ENCODE measurements around the gene USP44. TPM values are rescaled to one million over a fixed set of nuclear protein-coding genes. Genes with fewer than 3 reads are reported as not detected.

The USP44 gene
- total and polyA plus RNA-seq, 2 of the 8 experiments (the other 6 are each of a cell fraction or from before 2014, with no cell fraction given): 129 to 197 TPM

- Histone ChIP-seq H4K8ac (ENCODE audit: extremely low read depth, insufficient read depth, low read length) (no peak overlapping the region), H2BK20ac (ENCODE audit: low read length) (no peak overlapping the region), H4K91ac (replicated peaks; ENCODE audit: insufficient read length, low read length) (no peak overlapping the region), H3K79me1 (ENCODE audit: low read depth, low read length) (no peaks in the 10 kb centered on the region), H2BK15ac (ENCODE audit: low read length) (no peak overlapping the region), H3K27me3 (replicated peaks in 1 of 4; ENCODE audit: control insufficient read depth in 3 of 4, extremely low read depth in 1 of 4, insufficient read depth in 3 of 4, low read length in 3 of 4) (no peaks in the 10 kb centered on the region), H3K23ac (ENCODE audit: insufficient read length) (no peak overlapping the region), H3K18ac (ENCODE audit: extremely low read depth, low read length) (no peak overlapping the region), H3K36me3 (ENCODE audit: control insufficient read depth in 2 of 4, insufficient read depth in 4 of 4, low read length in 3 of 4) (no peaks in the 10 kb centered on the region), H3K4me3 (ENCODE audit: extremely low read depth in 1 of 4, insufficient read depth in 2 of 4, low read depth in 3 of 4, low read length in 4 of 4) (no peak overlapping the region), H4K20me1 (replicated peaks in 1 of 2; ENCODE audit: control insufficient read depth in 1 of 2, insufficient read depth in 2 of 2, low read length in 2 of 2) (no peaks in the 10 kb centered on the region), H3K4me1 (replicated peaks in 1 of 4; ENCODE audit: control insufficient read depth in 3 of 4, insufficient read depth in 4 of 4, low read length in 3 of 4) (peaks cover 0 to under 1% (median 0%) of the 10 kb centered on the region in 4 experiments; a peak in 1 of 7 replicates), H2BK120ac (replicated peaks; ENCODE audit: low read depth, low read length) (no peak overlapping the region), H2AK5ac (ENCODE audit: low read depth, low read length) (no peak overlapping the region), H3K14ac (ENCODE audit: insufficient read length) (no peak overlapping the region), H3K23me2 (ENCODE audit: low read depth, low read length) (no peaks in the 10 kb centered on the region), H3K79me2 (ENCODE audit: control insufficient read depth in 1 of 2, insufficient read depth in 2 of 2, low read length in 2 of 2) (no peaks in the 10 kb centered on the region), H2BK5ac (ENCODE audit: low read depth, low read length) (no peak overlapping the region), H3K9me3 (ENCODE audit: insufficient read depth in 2 of 2, low read depth in 1 of 2, low read length in 1 of 2) (no peaks in the 10 kb centered on the region), H3K4ac (replicated peaks; ENCODE audit: insufficient read length, low read depth, low read length) (no peak overlapping the region), H2AFZ (ENCODE audit: low read length) (no peak overlapping the region), H3K27ac (ENCODE audit: low read depth, low read length) (no peak overlapping the region), H3K4me2 (ENCODE audit: insufficient read depth in 1 of 2, low read depth in 2 of 2, low read length in 2 of 2) (no peak overlapping the region), H3K56ac (replicated peaks; ENCODE audit: insufficient read length, low read depth, low read length) (no peak overlapping the region), H3K9ac (replicated peaks in 1 of 4; ENCODE audit: extremely low read depth in 1 of 4, low read depth in 3 of 4, low read length in 3 of 4) (no peak overlapping the region), H2BK12ac (ENCODE audit: low read depth, low read length) (no peak overlapping the region), H4K5ac (ENCODE audit: insufficient read length, low read depth, low read length) (no peak overlapping the region)
- WGBS, 2 experiments (ENCODE audit: extremely low coverage in 1 of 2, insufficient coverage in 1 of 2, insufficient read length in 1 of 2, insufficient replicate concordance in 2 of 2, low coverage in 1 of 2, low lambda C conversion rate in 2 of 2, missing lambda C conversion rate in 1 of 2): 96% methylated on average over 5 of the region's 5 CpGs; no CpG with 5 or more reads in 1 of the 2 experiments
- ChIA-PET CTCF (ENCODE audit: partially characterized antibody) (interaction anchor here (0.6 to 2.1 kb wide), 8 partner anchors 8 to 217 kb away, joined by 3 to 7 read pairs (median 4); no protein-coding TSS in a partner anchor), POLR2A (ENCODE audit: partially characterized antibody) (interaction anchor here (1.7 kb wide), 1 partner anchor 23 kb away, joined by 4 read pairs; no protein-coding TSS in a partner anchor)
- no peak for DNase-seq (ENCODE audit: low read depth in 1 of 2, low spot score in 2 of 2)
- FAIRE-seq: no peak
- TF ChIP-seq, protein P1, sequence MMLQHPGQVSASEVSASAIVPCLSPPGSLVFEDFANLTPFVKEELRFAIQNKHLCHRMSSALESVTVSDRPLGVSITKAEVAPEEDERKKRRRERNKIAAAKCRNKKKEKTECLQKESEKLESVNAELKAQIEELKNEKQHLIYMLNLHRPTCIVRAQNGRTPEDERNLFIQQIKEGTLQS (IDR thresholded peaks at IDR 0.05; ENCODE audit: insufficient read depth, low read depth, low read length): no peak
- TF ChIP-seq ZNF274 (IDR thresholded peaks at IDR 0.05; ENCODE audit: borderline replicate concordance, extremely low read depth, low read length) (no peak), SIN3A (conservative IDR thresholded peaks at IDR 0.05 in 1 of 2, IDR thresholded peaks at IDR 0.05 in 1 of 2; ENCODE audit: low read depth in 1 of 2, low read length in 2 of 2) (no peak), SIRT6 (IDR thresholded peaks at IDR 0.05; ENCODE audit: low read length) (no peak), BACH1 (IDR thresholded peaks at IDR 0.05; ENCODE audit: low read length) (no peak), ASH2L (IDR thresholded peaks at IDR 0.05; ENCODE audit: low read length) (no peak), YY1 (IDR thresholded peaks at IDR 0.05; ENCODE audit: low read depth, low read length) (no peak), SUZ12 (IDR thresholded peaks at IDR 0.05; ENCODE audit: low read length) (no peak), CBX8 (IDR thresholded peaks at IDR 0.05; ENCODE audit: borderline replicate concordance, low read depth, low read length) (no peak), TCF12 (IDR thresholded peaks at IDR 0.05; ENCODE audit: low read depth, low read length) (no peak), HDAC2 (IDR thresholded peaks at IDR 0.05; ENCODE audit: borderline replicate concordance in 1 of 2, low read depth in 2 of 2, low read length in 2 of 2) (no peak)
- TF ChIP-seq, protein P2, sequence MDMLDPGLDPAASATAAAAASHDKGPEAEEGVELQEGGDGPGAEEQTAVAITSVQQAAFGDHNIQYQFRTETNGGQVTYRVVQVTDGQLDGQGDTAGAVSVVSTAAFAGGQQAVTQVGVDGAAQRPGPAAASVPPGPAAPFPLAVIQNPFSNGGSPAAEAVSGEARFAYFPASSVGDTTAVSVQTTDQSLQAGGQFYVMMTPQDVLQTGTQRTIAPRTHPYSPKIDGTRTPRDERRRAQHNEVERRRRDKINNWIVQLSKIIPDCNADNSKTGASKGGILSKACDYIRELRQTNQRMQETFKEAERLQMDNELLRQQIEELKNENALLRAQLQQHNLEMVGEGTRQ (IDR thresholded peaks at IDR 0.05; ENCODE audit: low read length): no peak
These were observed 48.6 kb upstream of the USP44 start for GRCh38 chr12:95599880-95600279.
